ENCODE results near the gene KIAA0319L. TPM values are rescaled to one million over a fixed set of nuclear protein-coding genes. Genes with fewer than 3 reads are reported as not detected.

KIAA0319L gene
- total RNA-seq, 1 experiment from 2014 or later: 68.5 TPM

DNA sequence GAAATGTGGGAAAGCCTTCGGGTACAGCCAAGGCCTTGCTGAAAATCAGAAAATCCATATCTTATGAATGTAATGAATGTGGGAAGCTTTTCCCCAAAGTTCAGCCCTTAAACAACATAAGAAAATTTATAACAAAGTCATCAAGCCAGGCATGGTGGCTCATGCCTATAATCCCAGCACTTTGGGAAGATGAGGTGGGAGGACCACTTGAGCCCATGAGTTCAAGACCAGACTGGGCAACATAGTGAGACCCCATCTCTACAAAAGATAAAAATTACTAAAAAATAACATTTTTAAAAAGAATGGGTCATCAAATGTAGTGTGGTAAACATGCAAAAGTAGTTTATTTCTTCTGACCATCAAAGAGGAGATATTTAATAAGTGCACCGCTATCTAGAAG lies 45.9 kb downstream of the KIAA0319L start:
- Histone ChIP-seq H3K4me3 (ENCODE audit: insufficient read depth, low read depth, low read length) (no peak overlapping the region), H3K27me3 (ENCODE audit: control insufficient read depth, insufficient read depth, low read length) (no peaks in the 10 kb centered on the region), H3K36me3 (replicated peaks; ENCODE audit: control insufficient read depth, insufficient read depth, low read length) (peaks cover 6% of the 10 kb centered on the region; the same call in 1 of the 2 replicates)
- DNase-seq: no peak

DNA sequence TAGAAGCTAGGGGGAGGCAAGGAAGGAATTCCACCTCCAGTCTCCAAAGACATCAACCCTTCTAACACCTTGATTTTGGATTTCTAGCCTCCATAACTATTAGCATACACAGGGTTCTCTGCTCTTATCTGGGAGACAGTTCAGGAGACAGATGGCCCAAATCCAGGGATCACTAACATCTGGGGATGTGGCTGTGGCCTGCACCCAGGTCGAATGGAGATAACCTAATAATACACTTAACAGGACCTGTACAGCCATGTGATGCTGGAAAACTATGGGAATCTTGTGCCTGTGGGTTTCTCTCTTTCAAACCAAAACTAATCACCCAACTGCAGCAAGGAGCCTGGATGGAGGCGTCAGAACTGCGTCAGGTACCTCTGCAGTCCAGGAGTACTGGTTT lies 47.6 kb downstream of the KIAA0319L start:
- H3K36me3 ChIP-seq (replicated peaks; ENCODE audit: control insufficient read depth, insufficient read depth, low read length): peaks cover 9% of the 10 kb centered on the region
- no peaks in the 10 kb centered on the region for H3K27me3 ChIP-seq (ENCODE audit: control insufficient read depth, insufficient read depth, low read length)
- DNase-seq: no peak
- H3K4me3 ChIP-seq (ENCODE audit: insufficient read depth, low read depth, low read length): no peak overlapping the region

DNA sequence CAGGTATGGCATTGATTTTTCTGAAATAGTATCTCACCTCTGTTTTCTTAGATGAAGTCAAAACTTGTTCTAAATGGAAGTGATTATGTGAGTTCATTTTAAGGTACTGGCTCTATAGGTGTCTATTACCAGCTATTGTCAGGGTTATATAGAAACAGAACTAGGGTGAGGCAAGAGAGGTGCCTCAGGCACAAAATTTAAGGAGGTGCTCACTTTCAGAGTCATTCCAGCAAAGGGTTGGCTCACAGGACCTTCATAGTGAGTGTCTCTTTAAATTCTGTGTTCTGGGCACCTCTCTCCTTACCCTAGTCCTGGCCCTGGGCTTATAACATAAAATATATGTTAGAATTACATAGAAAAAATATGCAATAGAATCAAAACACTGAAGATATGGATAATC lies 49.3 kb downstream of the KIAA0319L start:
- H3K36me3 ChIP-seq (replicated peaks; ENCODE audit: control insufficient read depth, insufficient read depth, low read length): peaks cover 9% of the 10 kb centered on the region
- no peak overlapping the region for H3K4me3 ChIP-seq (ENCODE audit: insufficient read depth, low read depth, low read length)
- DNase-seq: no peak
- no peaks in the 10 kb centered on the region for H3K27me3 ChIP-seq (ENCODE audit: control insufficient read depth, insufficient read depth, low read length)

DNA sequence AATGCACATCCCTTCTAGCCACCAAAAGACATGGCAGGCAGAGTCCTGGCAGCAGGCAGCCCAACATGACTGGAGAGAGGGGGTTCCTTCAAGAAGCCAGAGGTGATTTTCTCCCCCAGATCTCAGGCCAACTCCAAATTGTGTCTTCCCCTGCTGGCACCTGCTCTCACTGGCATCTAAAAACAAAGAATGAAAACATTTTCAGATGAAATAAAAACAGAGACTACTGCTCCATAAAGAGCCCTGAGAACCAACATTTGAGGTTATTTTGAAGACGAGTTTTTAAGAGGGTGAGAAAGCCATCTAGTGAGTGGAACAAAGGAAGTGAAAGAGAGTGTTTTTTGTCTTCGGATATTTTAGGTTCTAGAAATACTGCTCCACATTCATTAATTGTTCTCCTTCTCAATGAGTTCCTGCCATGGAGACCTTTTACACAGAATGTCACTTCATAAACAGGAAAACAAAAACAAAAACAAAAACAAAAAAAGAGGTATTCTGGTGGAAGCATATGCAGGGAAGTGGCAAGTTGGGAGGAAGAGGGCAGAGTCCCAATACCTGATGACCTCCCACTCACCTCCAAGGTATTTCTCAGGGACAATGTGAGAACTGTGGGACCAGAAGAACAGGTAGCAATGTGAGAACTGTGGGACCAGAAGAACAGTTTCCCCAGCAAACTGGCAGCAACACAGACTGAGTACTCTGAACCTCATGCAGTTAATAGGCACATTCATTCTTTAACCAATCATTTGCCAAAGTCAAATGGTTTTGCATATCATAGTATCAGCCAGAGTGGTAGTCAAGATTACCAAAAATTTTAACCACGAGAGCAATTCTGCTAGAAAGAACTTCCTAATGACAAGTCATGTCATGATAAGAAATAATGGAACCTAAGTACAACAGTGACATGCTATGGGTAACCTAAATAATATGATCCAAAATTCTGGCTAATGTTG lies 50.0 kb downstream of the KIAA0319L start:
- DNase-seq: no peak

DNA sequence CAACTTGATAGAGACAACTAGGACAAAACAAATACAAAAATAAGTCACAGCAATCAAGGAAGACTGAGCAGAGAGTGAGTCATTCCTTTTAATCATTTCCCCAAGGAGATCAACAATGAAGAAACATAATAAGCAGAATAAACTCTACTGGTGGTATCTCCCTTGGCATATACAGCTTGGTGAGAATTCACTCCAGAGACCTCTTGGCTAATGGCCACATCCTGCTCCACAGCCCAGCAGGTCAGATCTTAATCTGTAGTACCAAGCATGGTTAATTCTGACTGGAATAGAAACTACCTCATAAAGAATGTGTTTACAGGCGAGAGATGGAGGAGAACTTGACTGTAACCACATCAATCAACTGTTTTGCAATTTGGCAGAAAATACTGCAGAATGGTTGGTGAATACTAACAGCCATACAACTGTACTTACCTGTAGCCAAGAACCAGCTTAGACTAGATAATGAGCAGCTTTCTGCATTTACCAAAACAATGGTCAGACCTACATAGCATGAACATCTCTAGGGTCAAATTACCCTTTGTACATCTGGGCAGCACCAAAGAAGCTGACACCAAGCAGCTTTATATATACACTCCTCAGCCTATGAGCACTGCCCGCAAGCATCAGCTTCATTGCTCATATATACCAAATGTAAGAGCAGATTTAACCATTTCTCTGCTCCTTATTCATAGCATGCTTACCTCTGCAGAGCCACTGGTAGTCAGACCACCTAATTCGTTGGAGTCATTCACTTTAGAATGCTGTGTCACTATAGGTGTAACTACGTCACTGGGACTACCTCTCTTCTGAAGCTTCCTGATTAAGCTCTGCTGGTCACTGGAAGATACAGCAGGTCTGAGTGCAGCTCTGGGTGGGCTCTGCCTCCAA lies 51.0 kb downstream of the KIAA0319L start:
- Histone ChIP-seq H3K4me3 (ENCODE audit: insufficient read depth, low read depth, low read length) (no peak overlapping the region), H3K36me3 (replicated peaks; ENCODE audit: control insufficient read depth, insufficient read depth, low read length) (peaks cover 9% of the 10 kb centered on the region), H3K27me3 (ENCODE audit: control insufficient read depth, insufficient read depth, low read length) (no peaks in the 10 kb centered on the region)
- no peak for DNase-seq

More for the DNA sequence above, 50.0 kb downstream of the KIAA0319L start:
- H3K4me3 ChIP-seq (ENCODE audit: insufficient read depth, low read depth, low read length): no peak overlapping the region
- no peaks in the 10 kb centered on the region for H3K27me3 ChIP-seq (ENCODE audit: control insufficient read depth, insufficient read depth, low read length)
- H3K36me3 ChIP-seq (replicated peaks; ENCODE audit: control insufficient read depth, insufficient read depth, low read length): peaks cover 9% of the 10 kb centered on the region

DNA sequence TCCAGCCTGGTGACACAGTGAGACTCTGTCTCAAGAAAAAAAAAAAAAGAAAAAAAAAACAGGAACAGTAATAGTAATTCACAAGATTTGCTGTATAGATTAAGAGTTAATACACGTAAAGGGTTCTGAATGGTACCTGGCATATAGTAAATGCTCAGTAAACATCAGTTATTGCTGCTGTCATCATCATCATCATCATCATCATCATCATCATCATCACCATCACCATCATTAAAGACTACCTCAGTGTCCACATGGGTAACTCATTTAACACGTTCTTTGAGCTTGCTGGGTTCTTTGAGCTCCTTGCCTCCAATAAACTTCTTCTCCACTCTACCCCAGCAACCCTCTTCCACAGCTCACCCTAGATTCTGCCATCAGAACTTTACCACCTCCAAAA lies 55.0 kb downstream of the KIAA0319L start:
- peaks cover 9% of the 10 kb centered on the region for H3K36me3 ChIP-seq (replicated peaks; ENCODE audit: control insufficient read depth, insufficient read depth, low read length)
- no peaks in the 10 kb centered on the region for H3K27me3 ChIP-seq (ENCODE audit: control insufficient read depth, insufficient read depth, low read length)
- DNase-seq: no peak
- H3K4me3 ChIP-seq (ENCODE audit: insufficient read depth, low read depth, low read length): no peak overlapping the region

DNA sequence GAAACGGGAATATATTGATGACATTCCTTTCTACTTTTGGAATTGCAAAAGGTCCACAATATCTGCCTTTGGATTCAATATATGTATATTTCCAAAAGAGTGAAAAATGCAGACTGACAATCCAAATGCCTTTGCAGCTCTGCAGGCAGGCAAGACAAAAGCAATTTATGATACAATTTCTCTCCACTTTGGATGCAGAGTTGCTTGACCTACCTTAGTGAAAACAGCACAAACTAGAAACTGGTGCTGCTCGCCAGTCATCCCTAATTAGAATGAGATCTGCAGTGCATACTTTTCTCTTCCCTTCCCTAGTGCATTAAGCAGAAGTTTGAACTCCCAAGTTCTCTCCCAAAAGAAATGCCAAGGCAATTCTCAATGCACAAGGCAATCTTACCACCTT lies 56.8 kb downstream of the KIAA0319L start:
- H3K36me3 ChIP-seq (replicated peaks; ENCODE audit: control insufficient read depth, insufficient read depth, low read length): no peaks in the 10 kb centered on the region
- H3K27me3 ChIP-seq (ENCODE audit: control insufficient read depth, insufficient read depth, low read length): no peaks in the 10 kb centered on the region
- H3K4me3 ChIP-seq (ENCODE audit: insufficient read depth, low read depth, low read length): no peak overlapping the region
- no peak for DNase-seq

DNA sequence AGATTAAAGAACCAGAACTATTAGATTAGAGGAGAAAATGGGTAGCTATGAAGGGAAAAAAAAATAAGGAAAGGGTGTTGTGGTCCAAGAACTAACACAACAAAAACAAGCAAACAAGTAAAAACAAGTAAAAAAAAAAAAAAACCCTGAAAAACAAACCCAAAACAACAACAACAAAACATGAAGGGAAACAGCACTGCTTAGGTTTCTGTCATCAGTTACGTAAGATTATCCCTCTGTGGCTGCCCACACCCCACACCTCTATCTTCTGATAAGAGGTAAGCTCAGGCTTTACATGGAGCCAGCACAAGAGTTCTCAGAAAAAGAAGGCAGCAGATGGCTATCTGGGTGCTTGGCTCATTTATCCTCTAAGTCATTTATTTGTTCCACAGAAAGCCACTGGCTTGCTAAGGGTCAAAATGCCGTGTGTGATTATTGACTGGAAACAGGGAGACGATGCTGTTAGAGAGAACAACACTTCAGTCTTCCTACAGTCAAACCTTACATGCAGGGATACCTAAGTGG lies 57.5 kb downstream of the KIAA0319L start:
- Histone ChIP-seq H3K4me3 (ENCODE audit: insufficient read depth, low read depth, low read length) (no peak overlapping the region), H3K36me3 (replicated peaks; ENCODE audit: control insufficient read depth, insufficient read depth, low read length) (no peaks in the 10 kb centered on the region), H3K27me3 (ENCODE audit: control insufficient read depth, insufficient read depth, low read length) (no peaks in the 10 kb centered on the region)
- DNase-seq: no peak

DNA sequence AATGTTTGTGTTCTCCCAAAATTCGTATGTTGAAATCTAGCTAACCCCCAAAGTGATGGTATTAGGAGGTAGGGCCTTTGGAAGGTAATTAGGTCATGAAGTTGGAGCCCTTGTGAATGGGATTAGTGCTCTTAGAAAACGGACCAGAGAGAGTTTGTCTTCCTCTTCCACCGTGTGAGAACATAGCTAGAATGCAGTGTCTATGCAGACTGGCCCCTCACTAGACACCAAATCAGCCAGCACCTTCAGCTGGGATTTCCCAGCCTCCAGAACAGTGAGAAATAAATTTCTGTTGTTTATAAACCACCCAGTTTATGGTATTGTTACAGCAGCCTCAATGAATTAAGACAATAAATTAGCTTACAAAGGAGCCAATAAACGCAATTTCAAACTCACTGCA lies 58.0 kb downstream of the KIAA0319L start:
- Histone ChIP-seq H3K36me3 (replicated peaks; ENCODE audit: control insufficient read depth, insufficient read depth, low read length) (no peaks in the 10 kb centered on the region), H3K4me3 (ENCODE audit: insufficient read depth, low read depth, low read length) (no peak overlapping the region), H3K27me3 (ENCODE audit: control insufficient read depth, insufficient read depth, low read length) (no peaks in the 10 kb centered on the region)
- no peak for DNase-seq

DNA sequence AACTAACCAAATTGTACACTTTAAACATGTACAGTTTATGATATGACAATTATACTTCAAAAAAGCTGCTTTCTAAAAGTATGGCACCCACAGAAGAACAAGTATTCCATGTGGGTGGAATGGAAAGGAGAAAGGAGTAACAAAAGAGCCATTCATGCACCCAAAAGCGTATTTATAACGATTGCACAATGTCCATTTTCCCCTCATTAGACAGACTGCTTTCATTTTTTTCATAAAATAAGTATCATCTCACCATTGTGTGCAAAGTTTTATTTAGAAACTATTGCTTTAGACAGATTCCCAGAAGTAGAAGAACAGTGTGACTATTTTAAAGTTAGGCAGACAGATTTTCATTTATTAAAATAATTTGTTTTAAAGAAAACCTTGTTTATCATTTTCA lies 59.6 kb downstream of the KIAA0319L start:
- H3K36me3 ChIP-seq (replicated peaks; ENCODE audit: control insufficient read depth, insufficient read depth, low read length): no peaks in the 10 kb centered on the region
- no peak for DNase-seq
- no peak overlapping the region for H3K4me3 ChIP-seq (ENCODE audit: insufficient read depth, low read depth, low read length)
- no peaks in the 10 kb centered on the region for H3K27me3 ChIP-seq (ENCODE audit: control insufficient read depth, insufficient read depth, low read length)

DNA sequence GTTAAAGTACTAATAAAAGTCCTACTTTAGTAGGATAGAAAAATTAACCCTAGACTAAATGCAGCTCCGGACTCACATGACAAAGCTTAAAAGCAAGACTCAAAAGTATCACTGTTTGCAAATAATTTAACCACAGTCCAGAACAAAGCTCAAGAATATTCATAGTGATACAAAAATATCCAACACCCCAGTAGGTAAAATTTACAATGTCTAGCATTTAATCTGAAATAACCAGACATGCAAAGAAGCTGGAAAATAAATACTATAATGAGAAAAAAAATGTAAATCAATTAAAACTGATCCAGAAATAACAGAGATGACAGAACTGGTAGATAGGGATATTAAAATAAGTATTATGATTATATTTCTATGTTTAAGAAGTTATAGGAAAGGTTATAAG lies 67.0 kb downstream of the KIAA0319L start:
- no peaks in the 10 kb centered on the region for H3K27me3 ChIP-seq (ENCODE audit: control insufficient read depth, insufficient read depth, low read length)
- H3K4me3 ChIP-seq (ENCODE audit: insufficient read depth, low read depth, low read length): no peak overlapping the region
- no peak for DNase-seq
- H3K36me3 ChIP-seq (replicated peaks; ENCODE audit: control insufficient read depth, insufficient read depth, low read length): no peaks in the 10 kb centered on the region

DNA sequence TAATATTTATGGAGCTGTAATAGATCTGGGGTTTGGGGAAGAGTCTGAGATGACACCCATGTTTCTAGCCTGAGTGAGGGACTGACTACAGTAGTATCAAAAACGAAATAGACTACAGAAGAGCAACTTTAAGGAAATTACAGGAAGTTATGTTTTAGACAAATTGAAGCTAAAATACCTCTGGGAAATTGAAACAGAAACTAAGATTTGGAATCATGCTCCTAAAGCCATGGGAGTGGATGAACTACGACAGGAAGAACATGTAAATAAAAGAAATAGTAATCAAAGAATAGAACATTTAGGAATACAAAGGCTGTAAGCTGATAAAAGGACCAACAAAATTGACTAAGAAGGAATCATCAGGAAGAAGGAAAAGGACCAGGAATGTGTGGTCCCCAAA lies 68.9 kb downstream of the KIAA0319L start:
- Histone ChIP-seq H3K4me3 (ENCODE audit: insufficient read depth, low read depth, low read length) (no peak overlapping the region), H3K36me3 (replicated peaks; ENCODE audit: control insufficient read depth, insufficient read depth, low read length) (no peaks in the 10 kb centered on the region), H3K27me3 (ENCODE audit: control insufficient read depth, insufficient read depth, low read length) (no peaks in the 10 kb centered on the region)
- no peak for DNase-seq

DNA sequence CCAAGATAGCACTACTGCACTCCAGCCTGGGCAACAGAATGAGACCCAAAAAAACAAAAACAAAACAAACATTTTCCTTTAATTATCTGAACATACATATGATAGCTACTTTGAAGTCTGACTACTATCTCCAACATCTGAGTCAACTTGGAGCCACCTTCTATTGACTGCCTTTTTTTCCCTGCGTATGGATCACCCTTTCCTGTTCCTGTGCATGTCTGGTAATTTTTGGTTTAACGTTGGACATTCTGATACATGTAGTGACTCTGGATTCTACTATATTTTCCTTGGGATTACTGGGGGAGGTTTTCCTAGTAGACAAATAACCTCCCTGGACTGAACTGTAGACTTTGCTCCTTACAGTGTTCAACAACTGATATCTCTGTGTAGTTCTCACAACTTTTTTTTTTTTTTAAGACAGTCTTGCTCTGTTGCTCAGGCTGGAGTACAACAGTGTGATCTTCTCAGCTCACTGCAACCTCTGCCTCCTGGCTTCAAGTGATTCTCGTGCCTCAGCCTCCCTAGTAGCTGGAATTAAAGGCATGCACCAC lies 70.3 kb downstream of the KIAA0319L start:
- DNase-seq: no peak
- no peak overlapping the region for H3K4me3 ChIP-seq (ENCODE audit: insufficient read depth, low read depth, low read length)
- H3K27me3 ChIP-seq (ENCODE audit: control insufficient read depth, insufficient read depth, low read length): no peaks in the 10 kb centered on the region
- no peaks in the 10 kb centered on the region for H3K36me3 ChIP-seq (replicated peaks; ENCODE audit: control insufficient read depth, insufficient read depth, low read length)

DNA sequence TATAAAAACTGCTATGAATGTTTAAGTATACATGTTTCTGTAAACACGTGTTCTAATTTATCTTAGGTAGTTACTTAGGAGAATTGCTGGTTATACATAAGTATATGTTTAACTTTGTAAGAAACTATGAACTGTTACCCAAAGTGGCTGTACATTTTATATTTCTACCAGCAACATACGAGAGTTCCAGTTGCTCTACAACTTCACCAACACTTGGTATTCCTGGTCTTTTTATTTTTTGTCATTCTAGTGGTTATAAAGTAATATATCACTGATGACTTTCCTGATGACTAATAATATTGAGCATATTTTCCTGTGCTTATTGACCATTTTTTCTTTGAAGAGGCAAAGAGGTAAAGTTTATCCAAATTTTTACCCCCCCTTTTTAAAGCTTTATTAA lies 76.0 kb downstream of the KIAA0319L start:
- Histone ChIP-seq H3K27me3 (ENCODE audit: control insufficient read depth, insufficient read depth, low read length) (no peaks in the 10 kb centered on the region), H3K36me3 (replicated peaks; ENCODE audit: control insufficient read depth, insufficient read depth, low read length) (no peaks in the 10 kb centered on the region; the same call in 1 of the 2 replicates), H3K4me3 (ENCODE audit: insufficient read depth, low read depth, low read length) (no peak overlapping the region)
- DNase-seq: no peak
